IMR-90 (cell line): ENCODE data around the gene ITPKB. TPM values are rescaled to one million over a fixed set of nuclear protein-coding genes. Genes with fewer than 3 reads are reported as not detected.

Source experiments
- ATAC-seq: fragments of 200-7000 bp; cut with Tn5 transposase; 2 replicates; pipeline ENCODE4 v1.9.1; 2020; ENCODE audit warnings: low read depth, mild to moderate bottlenecking, moderate library complexity
- BruUV-seq: library from RNA; stranded (reverse); fragments of 400-500 nt; replicated peaks from 2 replicates; lab custom pipeline; 2021; lab: Mats Ljungman, UMichigan
- CTCF ChIA-PET: fragments of 300-600 bp; formaldehyde crosslinking; extraction: SDS; loops from one replicate; lab custom pipeline; 2021; ENCODE audit warnings: antibody characterized with exemption; lab: Yijun Ruan, JAX
- POLR2A ChIA-PET: fragments of 300-600 bp; sonication (Branson Sonifier 250); formaldehyde crosslinking; loops from one replicate; lab custom pipeline; 2022; ENCODE audit warnings: antibody characterized with exemption; ENCODE audit not compliant: unreplicated experiment; lab: Charles Lee
- DNase-seq: peaks from one replicate; pipeline ENCODE4 v3.0.0; 2013
- H2AFZ ChIP-seq: replicated peaks from 2 replicates; pipeline ENCODE3; 2013; ENCODE audit warnings: low read length, mild to moderate bottlenecking; ENCODE audit not compliant: poor library complexity
- H2AK5ac ChIP-seq: 2 replicates; pipeline ENCODE4 v1.6.1; 2013; ENCODE audit warnings: low read depth, low read length, inconsistent platforms
- H2AK9ac ChIP-seq: replicated peaks from 2 replicates; pipeline ENCODE3; 2013; ENCODE audit warnings: mild to moderate bottlenecking, low read depth, low read length, moderate library complexity; ENCODE audit not compliant: poor library complexity
- H2BK120ac ChIP-seq: 2 replicates; pipeline ENCODE4 v1.6.1; 2013; ENCODE audit warnings: low read depth, low read length, inconsistent platforms
- H2BK15ac ChIP-seq: 3 replicates; pipeline ENCODE4 v1.6.1; 2013; ENCODE audit warnings: low read depth, low read length, inconsistent platforms
- H2BK20ac ChIP-seq: 2 replicates; pipeline ENCODE4 v1.6.1; 2013; ENCODE audit warnings: low read depth, mild to moderate bottlenecking, inconsistent platforms, low read length, moderate library complexity
- H2BK5ac ChIP-seq: 2 replicates; pipeline ENCODE4 v1.6.1; 2013; ENCODE audit warnings: mild to moderate bottlenecking, low read depth, low read length, inconsistent platforms; ENCODE audit not compliant: poor library complexity, severe bottlenecking
- H3K14ac ChIP-seq: replicated peaks from 2 replicates; pipeline ENCODE4 v1.6.1; 2013; ENCODE audit warnings: low read depth, low read length, inconsistent platforms
- H3K18ac ChIP-seq: 2 replicates; pipeline ENCODE4 v1.6.1; 2013; ENCODE audit warnings: low read depth, low read length, control low read depth
- H3K23ac ChIP-seq: 2 replicates; pipeline ENCODE4 v1.6.1; 2013; ENCODE audit warnings: low read depth, low read length, inconsistent platforms
- H3K27ac ChIP-seq: 2 replicates; pipeline ENCODE4 v1.5.1; 2013; ENCODE audit warnings: mild to moderate bottlenecking, control low read depth, low read length; ENCODE audit not compliant: insufficient read depth
- H3K27me3 ChIP-seq: 2 replicates; pipeline ENCODE4 v1.6.1; 2013; ENCODE audit warnings: low read length; ENCODE audit not compliant: control insufficient read depth, insufficient read depth
- H3K36me3 ChIP-seq: 2 replicates; pipeline ENCODE4 v1.6.1; 2013; ENCODE audit warnings: low read length, mixed read lengths; ENCODE audit not compliant: control insufficient read depth, insufficient read depth
- H3K4ac ChIP-seq: 2 replicates; pipeline ENCODE4 v1.6.1; 2013; ENCODE audit warnings: low read depth, low read length, inconsistent platforms
- H3K4me1 ChIP-seq: 2 replicates; pipeline ENCODE4 v1.6.1; 2013; ENCODE audit warnings: low read length, mixed read lengths; ENCODE audit not compliant: control insufficient read depth, insufficient read depth
- H3K4me2 ChIP-seq: 2 replicates; pipeline ENCODE4 v1.6.1; 2013; ENCODE audit warnings: low read depth, mild to moderate bottlenecking, control low read depth, low read length, moderate library complexity
- H3K4me3 ChIP-seq: 2 replicates; pipeline ENCODE4 v1.5.1; 2013; ENCODE audit warnings: low read depth, mild to moderate bottlenecking, control low read depth, low read length, moderate library complexity; ENCODE audit not compliant: insufficient read depth
- H3K56ac ChIP-seq: 2 replicates; pipeline ENCODE4 v1.6.1; 2013; ENCODE audit warnings: low read length, inconsistent platforms; ENCODE audit not compliant: insufficient read depth; ENCODE audit errors: extremely low read depth
- H3K79me1 ChIP-seq, 2 experiments: 2 replicates each; pipeline ENCODE4 v1.6.1; 2013; ENCODE audit warnings: low read length in 2 of 2, inconsistent platforms in 1 of 2, low read depth in 1 of 2
- H3K9ac ChIP-seq: 2 replicates; pipeline ENCODE4 v1.6.1; 2013; ENCODE audit warnings: low read depth, low read length, control low read depth
- H3K9me1 ChIP-seq: 2 replicates; pipeline ENCODE4 v1.6.1; 2013; ENCODE audit warnings: low read length, inconsistent platforms; ENCODE audit not compliant: insufficient read depth
- H3K9me3 ChIP-seq: 2 replicates; pipeline ENCODE4 v1.6.1; 2013; ENCODE audit warnings: low read length; ENCODE audit not compliant: control insufficient read depth, insufficient read depth
- H4K20me1 ChIP-seq: 2 replicates; pipeline ENCODE4 v1.6.1; 2013; ENCODE audit warnings: low read length, inconsistent platforms; ENCODE audit not compliant: insufficient read depth
- H4K5ac ChIP-seq: 2 replicates; pipeline ENCODE4 v1.6.1; 2013; ENCODE audit warnings: mild to moderate bottlenecking, low read depth, low read length, control low read depth
- H4K8ac ChIP-seq, 2 experiments: 2 replicates each; pipeline ENCODE4 v1.6.1; 2013; ENCODE audit warnings: low read depth in 2 of 2, low read length in 2 of 2, control low read depth in 1 of 2, inconsistent platforms in 1 of 2
- H4K91ac ChIP-seq: 2 replicates; pipeline ENCODE4 v1.6.1; 2013; ENCODE audit warnings: low read depth, low read length, inconsistent platforms; ENCODE audit not compliant: insufficient read depth
- CEBPB ChIP-seq: IDR thresholded peaks from 2 replicates; pipeline ENCODE4 v1.6.1; 2012; ENCODE audit warnings: low read depth, low read length, improper control_type of control experiment
- CHD1 ChIP-seq: IDR thresholded peaks from 2 replicates; pipeline ENCODE4 v1.6.1; 2012; ENCODE audit warnings: low read depth, low read length, improper control_type of control experiment
- FOS ChIP-seq: fragments of 150-350 bp; IDR thresholded peaks from 2 replicates; pipeline ENCODE4 v1.6.1; 2016; ENCODE audit warnings: low read depth, low read length
- MXI1 ChIP-seq: IDR thresholded peaks from 2 replicates; pipeline ENCODE4 v1.6.1; 2012; ENCODE audit warnings: low read depth, mild to moderate bottlenecking, low read length, moderate library complexity, borderline replicate concordance
- NFE2L2 ChIP-seq: fragments of 150-350 bp; IDR thresholded peaks from 2 replicates; pipeline ENCODE4 v1.6.1; 2016; ENCODE audit warnings: low read depth, mild to moderate bottlenecking, low read length
- POLR2A ChIP-seq: IDR thresholded peaks from 2 replicates; pipeline ENCODE4 v1.6.1; 2012; ENCODE audit warnings: mild to moderate bottlenecking, low read depth, low read length
- RFX5 ChIP-seq: IDR thresholded peaks from 2 replicates; pipeline ENCODE4 v1.8.0; 2012; ENCODE audit warnings: low read depth, mild to moderate bottlenecking, low read length, moderate library complexity
- SMC3 ChIP-seq: fragments of 150-350 bp; IDR thresholded peaks from 2 replicates; pipeline ENCODE4 v1.6.1; 2016; ENCODE audit warnings: low read depth, mild to moderate bottlenecking, antibody characterized with exemption, low read length, moderate library complexity
- WGBS, 2 experiments: methylation state at CpG; one replicate each; pipeline versions ENCODE4 v1.1.5 to v1.1.7; 2013; ENCODE audit warnings: missing lambda C conversion rate in 2 of 2; ENCODE audit not compliant: insufficient read length in 1 of 2; ENCODE audit errors: extremely low coverage in 2 of 2; 5-methylcytosine and 5-hydroxymethylcytosine counted together
- dilution Hi-C: fragments of 300-500 bp; cut with HindIII; formaldehyde crosslinking; loops from one replicate; pipeline ENCODE4 v1.14.3; 2018; ENCODE audit warnings: low sequenced_read_pairs; ENCODE audit not compliant: unreplicated experiment
- in situ Hi-C: fragments of 300-500 bp; cut with MboI; formaldehyde crosslinking; loops from 3 replicates; pipeline ENCODE4 v1.14.3; 2019; ENCODE audit warnings: low sequenced_read_pairs, inconsistent platforms, mixed read lengths
- intact Hi-C: fragments of 100-400 bp; cut with micrococcal nuclease; formaldehyde crosslinking; loops from 2 replicates; pipeline ENCODE4 v1.10.0; 2022
- polyA plus RNA-seq, 3 experiments: library from polyadenylated mRNA; depleted of rRNA; stranded (reverse); fragments of >200 nt; gene quantifications; 2 replicates each; pipeline ENCODE4 v1.2.3, GENCODE V29; 2012; ENCODE audit warnings: low replicate concordance in 1 of 3
- total RNA-seq: library from RNA; depleted of rRNA; stranded (reverse); fragments of >200 nt; gene quantifications from 2 replicates; pipeline ENCODE4 v1.2.3, GENCODE V29; 2012

ITPKB gene
- total and polyA plus RNA-seq, 2 of the 4 experiments (the other 2 are of a cell fraction), result 0.72 to 1.4 TPM

- CTCF ChIA-PET, result no interaction called here
- Histone ChIP-seq H4K91ac (no peak overlapping the region), H2AK5ac (no peak overlapping the region), H3K4me2 (peak overlapping the region; percentile 39), H3K36me3 (no peaks in the 10 kb centered on the region), H3K18ac (no peak overlapping the region), H3K9me3 (no peaks in the 10 kb centered on the region), H4K5ac (no peak overlapping the region), H2BK5ac (no peak overlapping the region), H3K23ac (no peak overlapping the region), H3K4me1 (peaks cover 4% of the 10 kb centered on the region; the same call in 1 of the 2 replicates), H2BK120ac (no peak overlapping the region), H3K27me3 (peaks cover 7% of the 10 kb centered on the region; the same call in 1 of the 2 replicates), H2BK15ac (no peak overlapping the region), H3K79me1 (no peaks in the 10 kb centered on the region), H4K20me1 (no peaks in the 10 kb centered on the region), H4K8ac (no peak overlapping the region), H3K4ac (no peak overlapping the region), H2BK20ac (no peak overlapping the region), H2AFZ (no peak overlapping the region), H3K56ac (no peak overlapping the region), H3K9me1 (no peaks in the 10 kb centered on the region), H3K14ac (no peak overlapping the region), H3K4me3 (no peak overlapping the region), H3K9ac (no peak overlapping the region), H2AK9ac (no peak overlapping the region), H3K27ac (no peak overlapping the region)
- dilution Hi-C loops (no loop called here), in situ Hi-C loops (no loop called here), intact Hi-C loops (no loop called here)
- DNase-seq (peak; percentile 48), ATAC-seq (peak; percentile 12; the same call in 1 of the 2 replicates)
- POLR2A ChIA-PET, result no interaction called here
- TF ChIP-seq MXI1, result no peak
- no peak for TF ChIP-seq RFX5
- TF ChIP-seq POLR2A, result no peak
- TF ChIP-seq NFE2L2, result no peak
- no peak for TF ChIP-seq CHD1
- TF ChIP-seq CEBPB, result no peak
- TF ChIP-seq FOS, result no peak
- no peak for TF ChIP-seq SMC3
- BruUV-seq, result no TSS peak
- 0% methylated on average over 1 of the region's 8 CpGs; no CpG with 5 or more reads in 1 of the 2 experiments for WGBS, 2 experiments
Observed at GRCh38 chr1:226603022-226603857, 135.8 kb downstream of the ITPKB start.
